Liver (tissue), 9 donors: ENCODE results near the gene CATSPERZ. TPM values are rescaled to one million over a fixed set of nuclear protein-coding genes. Genes with fewer than 3 reads are reported as not detected.

Experiments used
- DNase-seq: peaks from one replicate; pipeline ENCODE4 v3.0.0-alpha.2; 2017; ENCODE audit warnings: low spot score
- H3K27ac ChIP-seq, 2 donors: one replicate each; pipeline ENCODE4 v1.7.0; 2013; ENCODE audit warnings: inconsistent platforms in 2 of 2, low read length in 2 of 2, control low read depth in 1 of 2, low read depth in 1 of 2, mild to moderate bottlenecking in 1 of 2
- H3K27me3 ChIP-seq, 4 donors: one replicate each; pipeline versions ENCODE4 v1.6.1 to v1.7.0; 2013; ENCODE audit warnings: low read length in 3 of 4, inconsistent platforms in 1 of 4, mild to moderate bottlenecking in 1 of 4, moderate library complexity in 1 of 4; ENCODE audit not compliant: control insufficient read depth in 4 of 4, insufficient read depth in 4 of 4
- H3K36me3 ChIP-seq, 4 donors: one replicate each; pipeline versions ENCODE4 v1.6.1 to v1.7.0; 2013; ENCODE audit warnings: low read length in 3 of 4, mild to moderate bottlenecking in 3 of 4, low read depth in 1 of 4, moderate library complexity in 1 of 4; ENCODE audit not compliant: control insufficient read depth in 4 of 4, insufficient read depth in 3 of 4
- H3K4me1 ChIP-seq, 4 donors: one replicate each; pipeline versions ENCODE4 v1.6.1 to v1.7.0; 2013; ENCODE audit warnings: low read length in 3 of 4, mild to moderate bottlenecking in 3 of 4, moderate library complexity in 1 of 4; ENCODE audit not compliant: control insufficient read depth in 4 of 4, insufficient read depth in 4 of 4
- H3K4me3 ChIP-seq, 3 donors: one replicate each; pipeline versions ENCODE4 v1.6.1 to v1.7.0; 2013; ENCODE audit warnings: low read length in 3 of 3, control low read depth in 1 of 3, low read depth in 1 of 3, mild to moderate bottlenecking in 1 of 3
- H3K9ac ChIP-seq, 2 donors: one replicate each; pipeline ENCODE4 v1.7.0; 2013; ENCODE audit warnings: low read length in 2 of 2, mild to moderate bottlenecking in 2 of 2, moderate library complexity in 2 of 2, control low read depth in 1 of 2, low read depth in 1 of 2
- H3K9me3 ChIP-seq, 4 donors: one replicate each; pipeline versions ENCODE4 v1.6.1 to v1.7.0; 2013; ENCODE audit warnings: low read length in 3 of 4; ENCODE audit not compliant: control insufficient read depth in 4 of 4
- ATF3 ChIP-seq: IDR thresholded peaks from 2 replicates; pipeline ENCODE4 v1.6.1; 2016; ENCODE audit warnings: antibody characterized with exemption
- CTCF ChIP-seq: fragments of 150-350 bp; IDR thresholded peaks from 2 replicates; pipeline ENCODE4 v1.5.1; 2017; ENCODE audit warnings: improper control_type of control experiment, low read depth, low read length; ENCODE audit not compliant: missing input control
- EGR1 ChIP-seq, 2 donors: IDR thresholded peaks; 2 replicates each; pipeline ENCODE4 v1.6.1; 2016 to 2018; ENCODE audit warnings: antibody characterized with exemption in 2 of 2, low read depth in 2 of 2
- FOXA1 ChIP-seq: IDR thresholded peaks from 2 replicates; pipeline ENCODE4 v1.6.1; 2016; ENCODE audit warnings: antibody characterized with exemption
- FOXA2 ChIP-seq: IDR thresholded peaks from 2 replicates; pipeline ENCODE4 v1.6.1; 2016; ENCODE audit warnings: antibody characterized with exemption
- GABPA ChIP-seq, 2 donors: IDR thresholded peaks in 1 of 2; conservative IDR thresholded peaks in 1 of 2; 2 replicates each; pipeline ENCODE4 v1.6.1; 2016; ENCODE audit warnings: antibody characterized with exemption in 2 of 2, mild to moderate bottlenecking in 1 of 2, moderate library complexity in 1 of 2
- HNF4A ChIP-seq, 2 donors: conservative IDR thresholded peaks; 2 replicates each; pipeline ENCODE4 v1.6.1; 2016; ENCODE audit warnings: antibody characterized with exemption in 2 of 2, mild to moderate bottlenecking in 2 of 2
- HNF4G ChIP-seq: IDR thresholded peaks from 2 replicates; pipeline ENCODE4 v1.6.1; 2016; ENCODE audit warnings: antibody characterized with exemption
- JUND ChIP-seq, 2 donors: IDR thresholded peaks; 2 replicates each; pipeline ENCODE4 v1.6.1; 2016; ENCODE audit warnings: antibody characterized with exemption in 2 of 2
- MAX ChIP-seq: IDR thresholded peaks from 2 replicates; pipeline ENCODE4 v1.6.1; 2016; ENCODE audit warnings: antibody characterized with exemption
- NR2F2 ChIP-seq: IDR thresholded peaks from 2 replicates; pipeline ENCODE4 v1.6.1; 2016; ENCODE audit warnings: antibody characterized with exemption
- RAD21 ChIP-seq, 2 donors: IDR thresholded peaks; 2 replicates each; pipeline ENCODE4 v1.6.1; 2016; ENCODE audit warnings: antibody characterized with exemption in 2 of 2, mild to moderate bottlenecking in 2 of 2
- REST ChIP-seq: IDR thresholded peaks from 2 replicates; pipeline ENCODE4 v1.6.1; 2016; ENCODE audit warnings: antibody characterized with exemption, mild to moderate bottlenecking
- RXRA ChIP-seq, 2 donors: IDR thresholded peaks; 2 replicates each; pipeline ENCODE4 v1.6.1; 2017 to 2018; ENCODE audit warnings: antibody characterized with exemption in 2 of 2, mild to moderate bottlenecking in 1 of 2
- SP1 ChIP-seq: IDR thresholded peaks from 2 replicates; pipeline ENCODE4 v1.6.1; 2018; ENCODE audit warnings: antibody characterized with exemption, mild to moderate bottlenecking
- TAF1 ChIP-seq: conservative IDR thresholded peaks from 2 replicates; pipeline ENCODE4 v1.6.1; 2016; ENCODE audit warnings: antibody characterized with exemption, mild to moderate bottlenecking
- YY1 ChIP-seq: IDR thresholded peaks from 2 replicates; pipeline ENCODE4 v1.6.1; 2016; ENCODE audit warnings: antibody characterized with exemption, mild to moderate bottlenecking
- ZBTB33 ChIP-seq: IDR thresholded peaks from 2 replicates; pipeline ENCODE4 v1.6.1; 2016; ENCODE audit warnings: antibody characterized with exemption
- WGBS: extraction: QIAGEN DNeasy Blood & Tissue Kit; methylation state at CpG from one replicate; pipeline ENCODE4 v1.1.7; 2013; 5-methylcytosine and 5-hydroxymethylcytosine counted together
- polyA plus RNA-seq, 2 donors: library from polyadenylated mRNA; stranded (reverse) in 1 of 2; unstranded in 1 of 2; fragments of 200-250 nt in 1 of 2; fragments of >200 nt in 1 of 2; fragmentation: Nextera tagmentation in 1 of 2; extraction: Ambion mirVana in 1 of 2; gene quantifications; one replicate each; pipeline versions ENCODE4 v1.2.1 to v1.2.3, GENCODE V29; 2013 to 2015
- total RNA-seq, 2 donors: library from RNA; depleted of rRNA; stranded (reverse); fragments of >200 nt; gene quantifications; one replicate each; pipeline ENCODE4 v1.2.3, GENCODE V29; 2014
- donor health status: healthy.
- donor health status: healthy.
- donor health status: healthy.
- donor health status: healthy.
- donor health status: healthy.

Gene CATSPERZ
- total and polyA plus RNA-seq, 4 donors = 0.42 TPM; not detected in 3

DNA sequence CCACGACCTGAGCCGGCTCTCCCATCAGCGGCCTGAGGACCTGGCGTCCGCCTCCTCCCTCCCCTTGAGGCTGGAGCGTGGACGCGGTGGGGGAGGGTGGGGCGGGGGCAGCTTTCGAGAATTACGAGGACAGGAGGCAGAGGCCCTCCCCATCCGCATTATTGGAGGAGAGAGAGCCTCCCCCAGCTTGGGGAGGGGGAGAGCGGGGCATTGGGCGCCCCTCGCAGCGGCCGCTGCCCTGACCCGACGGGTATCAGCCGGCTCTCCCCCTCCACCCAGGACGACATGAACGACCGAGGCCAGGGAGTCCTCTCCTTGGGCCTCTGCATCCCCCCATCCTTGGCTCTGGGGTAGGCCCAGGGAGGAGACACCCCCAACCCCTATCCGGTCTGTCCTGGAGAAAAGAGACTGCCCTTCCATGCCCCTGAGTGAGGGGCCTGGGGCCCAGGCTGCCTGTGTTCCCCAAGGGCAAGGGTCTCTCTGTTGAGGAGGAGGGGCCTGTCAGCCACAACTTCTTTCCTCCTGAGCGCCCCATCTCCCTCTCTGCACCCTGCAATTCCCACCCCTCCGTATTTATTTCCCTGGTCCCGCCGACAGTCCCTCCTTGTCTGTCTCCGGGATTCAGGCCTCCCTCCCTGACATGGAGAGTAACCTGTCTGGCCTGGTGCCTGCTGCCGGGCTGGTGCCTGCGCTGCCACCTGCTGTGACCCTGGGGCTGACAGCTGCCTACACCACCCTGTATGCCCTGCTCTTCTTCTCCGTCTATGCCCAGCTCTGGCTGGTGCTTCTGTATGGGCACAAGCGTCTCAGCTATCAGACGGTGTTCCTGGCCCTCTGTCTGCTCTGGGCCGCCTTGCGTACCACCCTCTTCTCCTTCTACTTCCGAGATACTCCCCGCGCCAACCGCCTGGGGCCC, 14.0 kb upstream of the CATSPERZ start:
- 24% methylated on average over 40 of the region's 40 CpGs for WGBS
- Histone ChIP-seq H3K9me3 (no peaks in the 10 kb centered on the region), H3K4me3 (peak overlapping the region; percentile 45 to 87 (median 69)), H3K9ac (peak overlapping the region in 1 of 2 donors; percentile 61), H3K27ac (peak overlapping the region in 1 of 2 donors; percentile 99), H3K36me3 (peaks cover 0 to 4% (median 0%) of the 10 kb centered on the region in 4 donors), H3K4me1 (peaks cover 2 to 35% (median 23%) of the 10 kb centered on the region in 4 donors), H3K27me3 (peaks cover 0 to 4% (median 0%) of the 10 kb centered on the region in 4 donors)
- TF ChIP-seq HNF4A (conservative IDR thresholded peaks at IDR 0.05) (no peak), RXRA (IDR thresholded peaks at IDR 0.05) (peak; percentile 12 to 28), HNF4G (no peak)
- DNase-seq = no peak

DNA sequence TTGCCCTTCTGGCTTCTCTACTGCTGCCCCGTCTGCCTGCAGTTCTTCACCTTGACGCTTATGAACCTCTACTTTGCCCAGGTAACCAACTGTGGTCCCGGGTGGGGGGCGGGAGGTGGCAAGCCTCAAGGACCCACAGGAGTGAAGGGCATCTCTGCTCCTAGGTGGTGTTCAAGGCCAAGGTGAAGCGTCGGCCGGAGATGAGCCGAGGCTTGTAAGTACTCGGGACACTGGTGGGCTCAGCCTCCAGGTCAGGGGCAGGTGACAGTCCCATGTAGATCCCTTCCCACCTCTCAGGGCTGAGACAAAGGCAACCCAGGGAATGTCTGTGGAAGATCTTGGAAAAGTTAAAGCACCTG, 13.4 kb upstream of the CATSPERZ start:
- WGBS = 94% methylated on average over 9 of the region's 9 CpGs
- Histone ChIP-seq H3K27ac (no peak overlapping the region), H3K9ac (no peak overlapping the region), H3K9me3 (no peaks in the 10 kb centered on the region), H3K36me3 (peaks cover 0 to 4% (median 0%) of the 10 kb centered on the region in 4 donors), H3K27me3 (peaks cover 0 to 4% (median 0%) of the 10 kb centered on the region in 4 donors), H3K4me3 (no peak overlapping the region), H3K4me1 (peaks cover 8 to 41% (median 23%) of the 10 kb centered on the region in 4 donors)
- TF ChIP-seq GABPA (IDR thresholded peaks at IDR 0.05 in 1 of 2, conservative IDR thresholded peaks at IDR 0.05 in 1 of 2) (no peak), MAX (no peak), FOXA2 (no peak), NR2F2 (no peak), RXRA (IDR thresholded peaks at IDR 0.05) (no peak), HNF4G (no peak), SP1 (no peak), JUND (IDR thresholded peaks at IDR 0.05) (no peak), HNF4A (conservative IDR thresholded peaks at IDR 0.05) (no peak), REST (no peak), CTCF (no peak), YY1 (no peak), ATF3 (no peak), FOXA1 (no peak), ZBTB33 (no peak), EGR1 (IDR thresholded peaks at IDR 0.05; ENCODE audit: low read depth in 2 of 2) (no peak), TAF1 (no peak), RAD21 (IDR thresholded peaks at IDR 0.05) (no peak)
- no peak for DNase-seq
